HCT116 (cell line): ENCODE data around the gene CACNA1E.
A peak's percentile ranks its signal among the peaks of the same experiment; 100 is the strongest.

Experiments used
- CEBPB ChIP-seq: IDR thresholded peaks from 2 replicates; pipeline ENCODE4 v1.6.1; 2012; ENCODE audit warnings: low read depth
- CTCF ChIP-seq, 3 experiments: fragments of 200-600 bp in 1 of 3; sonication (generic) in 1 of 3; IDR thresholded peaks in 2 of 3; conservative IDR thresholded peaks in 1 of 3; 2 replicates each; pipeline ENCODE4 v1.5.1; 2012 to 2017; ENCODE audit warnings: low read depth in 2 of 3, low read length in 2 of 3, antibody characterized with exemption in 1 of 3, borderline replicate concordance in 1 of 3, control low read depth in 1 of 3, mild to moderate bottlenecking in 1 of 3, mixed read lengths in 1 of 3, mixed run types in 1 of 3, moderate library complexity in 1 of 3; ENCODE audit not compliant: insufficient read depth in 1 of 3
- EGR1 ChIP-seq: IDR thresholded peaks from 2 replicates; pipeline ENCODE4 v1.6.1; 2012; ENCODE audit warnings: low read depth
- ELF1 ChIP-seq: IDR thresholded peaks from 2 replicates; pipeline ENCODE4 v1.6.1; 2012; ENCODE audit warnings: low read depth, borderline replicate concordance
- EZH2 ChIP-seq: fragments of 200-600 bp; sonication (generic); IDR thresholded peaks from 2 replicates; pipeline ENCODE4 v1.6.1; 2017; ENCODE audit warnings: antibody characterized with exemption, mixed run types
- JUND ChIP-seq: IDR thresholded peaks from 2 replicates; pipeline ENCODE4 v1.6.1; 2012
- POLR2A ChIP-seq: IDR thresholded peaks from 2 replicates; pipeline ENCODE4 v1.7.0; 2011; ENCODE audit warnings: borderline replicate concordance; ENCODE audit not compliant: insufficient read depth, insufficient read length; ENCODE audit errors: extremely low read depth
- POLR2AphosphoS5 ChIP-seq: IDR thresholded peaks from 2 replicates; pipeline ENCODE4 v1.6.1; 2011; ENCODE audit warnings: mild to moderate bottlenecking, low read depth, low read length, moderate library complexity
- RAD21 ChIP-seq: IDR thresholded peaks from 2 replicates; pipeline ENCODE4 v1.6.1; 2012; ENCODE audit warnings: low read depth, mild to moderate bottlenecking
- SRF ChIP-seq: IDR thresholded peaks from 2 replicates; pipeline ENCODE4 v1.6.1; 2012; ENCODE audit warnings: low read depth
- ZNF274 ChIP-seq: fragments of 200-500 bp; sonication (Bioruptor generic); IDR thresholded peaks from 2 replicates; pipeline ENCODE4 v1.6.1; 2014; ENCODE audit warnings: mild to moderate bottlenecking, low read depth, low read length, inconsistent platforms
- TF ChIP-seq, protein P1 (sequence below): IDR thresholded peaks from 2 replicates; pipeline ENCODE4 v1.6.1; 2012
- TF ChIP-seq, protein P2 (sequence below): IDR thresholded peaks from 2 replicates; pipeline ENCODE4 v1.6.1; 2012

- peak; percentile 81 to 89 (median 84) for TF ChIP-seq CTCF (IDR thresholded peaks at IDR 0.05 in 2 of 3, conservative IDR thresholded peaks at IDR 0.05 in 1 of 3; ENCODE audit: borderline replicate concordance in 1 of 3, insufficient read depth in 1 of 3, low read depth in 2 of 3, low read length in 2 of 3)
- no peak for TF ChIP-seq EZH2
- no peak for TF ChIP-seq POLR2AphosphoS5
- no peak for TF ChIP-seq JUND
- no peak for TF ChIP-seq CEBPB
- TF ChIP-seq EGR1, result no peak
- TF ChIP-seq ZNF274, result no peak
- TF ChIP-seq POLR2A, result no peak
- TF ChIP-seq, protein P1, sequence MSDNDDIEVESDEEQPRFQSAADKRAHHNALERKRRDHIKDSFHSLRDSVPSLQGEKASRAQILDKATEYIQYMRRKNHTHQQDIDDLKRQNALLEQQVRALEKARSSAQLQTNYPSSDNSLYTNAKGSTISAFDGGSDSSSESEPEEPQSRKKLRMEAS, result no peak
- no peak for TF ChIP-seq ELF1
- TF ChIP-seq SRF, result no peak
- peak; percentile 87 for TF ChIP-seq RAD21
- TF ChIP-seq, protein P2, sequence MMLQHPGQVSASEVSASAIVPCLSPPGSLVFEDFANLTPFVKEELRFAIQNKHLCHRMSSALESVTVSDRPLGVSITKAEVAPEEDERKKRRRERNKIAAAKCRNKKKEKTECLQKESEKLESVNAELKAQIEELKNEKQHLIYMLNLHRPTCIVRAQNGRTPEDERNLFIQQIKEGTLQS, result no peak
These were observed 4.1 kb upstream of the CACNA1E start for GRCh38 chr1:181479137-181479745.
